HEK293T (cell line): ENCODE results near the gene POU6F2.

Experiments
- BHLHE40 ChIP-seq: fragments of 450-650 bp; IDR thresholded peaks from 2 replicates; pipeline ENCODE4 v1.6.1; 2016; ENCODE audit warnings: mild to moderate bottlenecking, moderate library complexity, borderline replicate concordance
- CTBP1 ChIP-seq: fragments of 450-650 bp; IDR thresholded peaks from 2 replicates; pipeline ENCODE4 v1.6.1; 2016; ENCODE audit warnings: borderline replicate concordance
- HDGF ChIP-seq: fragments of 450-650 bp; IDR thresholded peaks from 2 replicates; pipeline ENCODE4 v1.6.1; 2017; ENCODE audit warnings: antibody characterized with exemption, borderline replicate concordance
- LEF1 ChIP-seq: fragments of 450-650 bp; IDR thresholded peaks from 2 replicates; pipeline ENCODE4 v1.6.1; 2017; ENCODE audit warnings: mild to moderate bottlenecking, borderline replicate concordance
- SP1 ChIP-seq: fragments of 450-650 bp; IDR thresholded peaks from 2 replicates; pipeline ENCODE4 v1.6.1; 2017

DNA sequence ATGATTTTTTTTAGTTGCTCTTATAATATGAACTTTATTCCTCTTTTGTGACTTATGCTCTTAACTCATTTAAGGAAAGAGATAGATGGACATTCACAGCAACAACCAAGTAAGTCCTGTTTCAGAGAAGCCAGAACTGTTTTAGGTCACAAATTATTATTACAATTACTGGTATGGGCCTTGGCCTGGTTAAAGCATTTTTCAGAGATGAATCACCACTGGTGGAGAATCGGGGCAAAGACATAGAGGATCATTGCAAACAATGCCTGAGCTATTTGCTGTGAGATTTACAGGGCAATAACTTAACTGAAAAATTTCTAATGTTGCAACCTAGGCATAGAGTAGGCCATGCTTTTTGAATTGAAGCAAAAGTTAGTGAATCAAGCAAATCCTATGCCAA lies 450.5 kb downstream of the POU6F2 start:
- TF ChIP-seq LEF1: no peak
- no peak for TF ChIP-seq HDGF
- no peak for TF ChIP-seq SP1
- no peak for TF ChIP-seq BHLHE40
- no peak for TF ChIP-seq CTBP1
